Measurements from ENCODE around the gene CNTN5.

The CNTN5 gene

DNA sequence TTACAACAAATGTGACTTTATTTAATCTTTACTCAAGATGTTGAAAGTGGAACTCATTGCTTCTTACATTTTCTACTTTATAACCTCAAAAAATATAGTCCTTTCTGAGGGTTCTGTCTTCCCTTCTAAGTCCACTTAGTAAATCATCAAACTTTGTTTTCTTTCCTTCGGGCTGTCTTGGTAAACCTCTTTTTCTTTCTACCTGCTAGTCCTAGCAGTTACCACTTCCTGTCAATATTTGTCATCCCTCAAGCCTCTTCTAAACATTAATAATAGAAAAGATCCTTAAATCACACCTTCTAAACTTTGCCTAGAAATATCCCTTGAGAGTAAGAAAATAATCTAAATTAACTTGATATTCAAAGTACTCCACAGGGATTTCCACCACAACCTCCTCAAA, 580.4 kb downstream of the CNTN5 start:
- Histone ChIP-seq H3K79me1 (replicated peaks; ENCODE audit: low read length, poor library complexity, severe bottlenecking) (no peaks in the 10 kb centered on the region), H2BK5ac (ENCODE audit: low read depth, low read length, poor library complexity, severe bottlenecking) (no peak overlapping the region), H3K4ac (ENCODE audit: low read depth in 1 of 2, low read length in 2 of 2) (no peak overlapping the region), H3K4me2 (ENCODE audit: low read length, poor library complexity, severe bottlenecking) (no peak overlapping the region), H3K18ac (ENCODE audit: low read depth in 1 of 2, low read length in 2 of 2) (no peak overlapping the region), H3K23ac (ENCODE audit: low read length in 2 of 2) (no peak overlapping the region), H3K36me3 (ENCODE audit: control insufficient read depth in 1 of 2, insufficient read depth in 2 of 2, low read depth in 1 of 2, low read length in 2 of 2) (no peaks in the 10 kb centered on the region), H2AK5ac (ENCODE audit: low read length, severe bottlenecking) (no peak overlapping the region), H3K9me3 (ENCODE audit: control insufficient read depth, low read length) (no peaks in the 10 kb centered on the region), H4K8ac (ENCODE audit: low read length) (no peak overlapping the region), H3K27ac (ENCODE audit: low read length, poor library complexity, severe bottlenecking) (no peak overlapping the region), H4K91ac (ENCODE audit: low read length) (no peak overlapping the region), H3K4me3 (ENCODE audit: insufficient read depth in 1 of 2, low read depth in 1 of 2, low read length in 2 of 2) (no peak overlapping the region), H3K14ac (ENCODE audit: low read length in 2 of 2) (no peak overlapping the region), H3K27me3 (ENCODE audit: control insufficient read depth in 1 of 2, insufficient read depth in 1 of 2, low read length in 2 of 2) (no peaks in the 10 kb centered on the region), H2AFZ (ENCODE audit: low read depth, low read length) (no peak overlapping the region), H2BK120ac (ENCODE audit: low read depth, low read length) (no peak overlapping the region), H3K9ac (ENCODE audit: low read length) (no peak overlapping the region), H2BK12ac (ENCODE audit: low read length in 2 of 2) (no peak overlapping the region), H2BK15ac (ENCODE audit: low read depth, poor library complexity, severe bottlenecking) (no peak overlapping the region), H3K4me1 (ENCODE audit: control insufficient read depth, insufficient read depth, low read depth, low read length) (no peaks in the 10 kb centered on the region)
- 92% methylated on average over 1 of the region's 1 CpG for WGBS
- no peak for DNase-seq

DNA sequence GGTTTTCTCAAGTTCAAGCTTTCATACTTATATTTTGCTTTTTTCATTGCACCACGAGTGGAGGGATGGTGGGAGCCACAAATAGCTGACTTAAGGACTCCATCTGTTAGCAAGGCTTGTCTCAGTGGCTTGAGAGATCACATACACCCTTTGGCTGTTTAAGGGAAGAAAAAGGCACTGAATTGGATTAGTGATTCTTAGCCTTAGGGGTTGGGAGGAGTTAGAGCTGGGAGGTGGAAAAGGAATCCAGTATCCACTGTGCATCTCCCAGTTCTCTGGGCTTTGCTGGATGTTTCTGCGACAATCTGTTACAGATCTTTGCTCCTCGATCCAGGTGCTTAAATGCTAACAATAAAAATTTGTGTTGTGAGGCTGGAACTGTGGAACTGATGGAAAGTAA, 593.6 kb downstream of the CNTN5 start:
- no peak overlapping the region for H3K27ac ChIP-seq (ENCODE audit: low read length, poor library complexity, severe bottlenecking)
- no peak overlapping the region for H2BK15ac ChIP-seq (ENCODE audit: low read depth, poor library complexity, severe bottlenecking)
- 58% methylated on average over 2 of the region's 3 CpGs for WGBS
- H2BK12ac ChIP-seq (ENCODE audit: low read length in 2 of 2) = no peak overlapping the region
- H3K79me1 ChIP-seq (replicated peaks; ENCODE audit: low read length, poor library complexity, severe bottlenecking) = no peaks in the 10 kb centered on the region
- no peak for DNase-seq
- no peak overlapping the region for H3K23ac ChIP-seq (ENCODE audit: low read length in 2 of 2)
- H3K9me3 ChIP-seq (ENCODE audit: control insufficient read depth, low read length) = no peaks in the 10 kb centered on the region
- no peak overlapping the region for H3K4me2 ChIP-seq (ENCODE audit: low read length, poor library complexity, severe bottlenecking)
- no peak overlapping the region for H4K8ac ChIP-seq (ENCODE audit: low read length)
- H3K9ac ChIP-seq (ENCODE audit: low read length) = no peak overlapping the region
- no peak overlapping the region for H2AFZ ChIP-seq (ENCODE audit: low read depth, low read length)
- no peaks in the 10 kb centered on the region for H3K27me3 ChIP-seq (ENCODE audit: control insufficient read depth in 1 of 2, insufficient read depth in 1 of 2, low read length in 2 of 2)
- no peaks in the 10 kb centered on the region for H3K36me3 ChIP-seq (ENCODE audit: control insufficient read depth in 1 of 2, insufficient read depth in 2 of 2, low read depth in 1 of 2, low read length in 2 of 2)
- H2BK120ac ChIP-seq (ENCODE audit: low read depth, low read length) = no peak overlapping the region
- no peak overlapping the region for H4K91ac ChIP-seq (ENCODE audit: low read length)
- H3K4me1 ChIP-seq (ENCODE audit: control insufficient read depth, insufficient read depth, low read depth, low read length) = no peaks in the 10 kb centered on the region
- H3K4ac ChIP-seq (ENCODE audit: low read depth in 1 of 2, low read length in 2 of 2) = no peak overlapping the region
- H3K4me3 ChIP-seq (ENCODE audit: insufficient read depth in 1 of 2, low read depth in 1 of 2, low read length in 2 of 2) = no peak overlapping the region
- H2AK5ac ChIP-seq (ENCODE audit: low read length, severe bottlenecking) = no peak overlapping the region
- no peak overlapping the region for H3K14ac ChIP-seq (ENCODE audit: low read length in 2 of 2)
- H3K18ac ChIP-seq (ENCODE audit: low read depth in 1 of 2, low read length in 2 of 2) = no peak overlapping the region
- H2BK5ac ChIP-seq (ENCODE audit: low read depth, low read length, poor library complexity, severe bottlenecking) = no peak overlapping the region

DNA sequence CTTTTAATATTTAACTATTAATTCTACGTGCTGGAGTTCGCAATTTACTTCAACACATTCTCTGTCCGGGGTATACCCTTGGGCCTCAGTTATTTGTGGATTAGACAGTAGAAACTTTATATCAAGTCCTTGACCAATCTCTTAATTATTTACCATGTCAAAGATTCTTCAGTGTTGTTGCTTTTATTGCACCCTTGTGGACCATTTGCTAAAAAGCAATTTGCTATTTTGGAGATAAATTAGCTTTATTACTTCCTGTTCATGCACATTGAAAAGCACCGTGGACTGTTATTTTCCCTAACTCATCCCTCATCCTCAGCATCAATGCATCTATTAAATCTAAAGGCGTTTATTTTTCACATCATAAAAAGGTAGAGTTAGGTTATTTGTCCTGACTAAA, 609.9 kb downstream of the CNTN5 start:
- Histone ChIP-seq H3K27me3 (ENCODE audit: control insufficient read depth in 1 of 2, insufficient read depth in 1 of 2, low read length in 2 of 2) (no peaks in the 10 kb centered on the region), H4K8ac (ENCODE audit: low read length) (no peak overlapping the region), H2BK15ac (ENCODE audit: low read depth, poor library complexity, severe bottlenecking) (no peak overlapping the region), H3K4ac (ENCODE audit: low read depth in 1 of 2, low read length in 2 of 2) (no peak overlapping the region), H3K27ac (ENCODE audit: low read length, poor library complexity, severe bottlenecking) (no peak overlapping the region), H2BK12ac (ENCODE audit: low read length in 2 of 2) (no peak overlapping the region), H3K18ac (ENCODE audit: low read depth in 1 of 2, low read length in 2 of 2) (no peak overlapping the region), H3K9me3 (ENCODE audit: control insufficient read depth, low read length) (no peaks in the 10 kb centered on the region), H3K14ac (ENCODE audit: low read length in 2 of 2) (no peak overlapping the region), H3K4me3 (ENCODE audit: insufficient read depth in 1 of 2, low read depth in 1 of 2, low read length in 2 of 2) (no peak overlapping the region), H4K91ac (ENCODE audit: low read length) (no peak overlapping the region), H3K4me1 (ENCODE audit: control insufficient read depth, insufficient read depth, low read depth, low read length) (no peaks in the 10 kb centered on the region), H3K23ac (ENCODE audit: low read length in 2 of 2) (no peak overlapping the region), H2BK120ac (ENCODE audit: low read depth, low read length) (no peak overlapping the region), H2BK5ac (ENCODE audit: low read depth, low read length, poor library complexity, severe bottlenecking) (no peak overlapping the region), H3K9ac (ENCODE audit: low read length) (no peak overlapping the region), H3K79me1 (replicated peaks; ENCODE audit: low read length, poor library complexity, severe bottlenecking) (no peaks in the 10 kb centered on the region), H3K4me2 (ENCODE audit: low read length, poor library complexity, severe bottlenecking) (no peak overlapping the region), H2AK5ac (ENCODE audit: low read length, severe bottlenecking) (no peak overlapping the region), H3K36me3 (ENCODE audit: control insufficient read depth in 1 of 2, insufficient read depth in 2 of 2, low read depth in 1 of 2, low read length in 2 of 2) (no peaks in the 10 kb centered on the region), H2AFZ (ENCODE audit: low read depth, low read length) (no peak overlapping the region)
- no peak for DNase-seq
- 100% methylated on average over 1 of the region's 5 CpGs for WGBS

DNA sequence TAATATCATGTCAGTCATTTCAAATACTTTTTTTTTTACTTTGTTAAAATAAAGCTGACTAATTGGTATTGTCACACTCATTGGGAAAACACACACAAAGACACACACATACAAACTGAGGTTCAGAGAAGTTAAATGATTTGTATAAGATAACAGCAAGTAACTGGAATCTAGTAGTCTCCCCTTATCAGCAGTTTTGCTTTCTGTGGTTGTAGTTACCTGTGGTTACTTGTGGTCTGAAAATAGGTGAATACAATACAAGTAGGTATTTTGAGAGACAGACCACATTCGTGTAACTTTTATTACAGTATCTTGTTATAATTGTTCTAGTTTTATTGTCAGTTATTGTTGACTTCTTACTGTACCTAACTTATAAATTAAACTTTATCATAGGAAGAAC, 610.9 kb downstream of the CNTN5 start:
- H3K36me3 ChIP-seq (ENCODE audit: control insufficient read depth in 1 of 2, insufficient read depth in 2 of 2, low read depth in 1 of 2, low read length in 2 of 2) = no peaks in the 10 kb centered on the region
- no CpG with 5 or more reads among the region's 1 CpG for WGBS
- no peak overlapping the region for H4K91ac ChIP-seq (ENCODE audit: low read length)
- no peaks in the 10 kb centered on the region for H3K27me3 ChIP-seq (ENCODE audit: control insufficient read depth in 1 of 2, insufficient read depth in 1 of 2, low read length in 2 of 2)
- no peak overlapping the region for H3K4ac ChIP-seq (ENCODE audit: low read depth in 1 of 2, low read length in 2 of 2)
- no peak overlapping the region for H2BK12ac ChIP-seq (ENCODE audit: low read length in 2 of 2)
- no peak overlapping the region for H2BK15ac ChIP-seq (ENCODE audit: low read depth, poor library complexity, severe bottlenecking)
- no peak overlapping the region for H3K23ac ChIP-seq (ENCODE audit: low read length in 2 of 2)
- no peaks in the 10 kb centered on the region for H3K79me1 ChIP-seq (replicated peaks; ENCODE audit: low read length, poor library complexity, severe bottlenecking)
- no peak overlapping the region for H3K27ac ChIP-seq (ENCODE audit: low read length, poor library complexity, severe bottlenecking)
- no peaks in the 10 kb centered on the region for H3K4me1 ChIP-seq (ENCODE audit: control insufficient read depth, insufficient read depth, low read depth, low read length)
- no peak overlapping the region for H2AFZ ChIP-seq (ENCODE audit: low read depth, low read length)
- no peak overlapping the region for H3K4me3 ChIP-seq (ENCODE audit: insufficient read depth in 1 of 2, low read depth in 1 of 2, low read length in 2 of 2)
- H3K4me2 ChIP-seq (ENCODE audit: low read length, poor library complexity, severe bottlenecking) = no peak overlapping the region
- no peak overlapping the region for H2BK5ac ChIP-seq (ENCODE audit: low read depth, low read length, poor library complexity, severe bottlenecking)
- H4K8ac ChIP-seq (ENCODE audit: low read length) = no peak overlapping the region
- H3K9me3 ChIP-seq (ENCODE audit: control insufficient read depth, low read length) = no peaks in the 10 kb centered on the region
- no peak overlapping the region for H3K14ac ChIP-seq (ENCODE audit: low read length in 2 of 2)
- H2BK120ac ChIP-seq (ENCODE audit: low read depth, low read length) = no peak overlapping the region
- no peak overlapping the region for H3K18ac ChIP-seq (ENCODE audit: low read depth in 1 of 2, low read length in 2 of 2)
- H2AK5ac ChIP-seq (ENCODE audit: low read length, severe bottlenecking) = no peak overlapping the region
- DNase-seq = no peak
- H3K9ac ChIP-seq (ENCODE audit: low read length) = no peak overlapping the region

All from mesenchymal stem cell (in vitro differentiated cells and primary cell).